Astrocyte of the cerebellum (primary cell): ENCODE results near the gene DMRT1.

Source experiments
- DNase-seq: peaks from one replicate; pipeline ENCODE4 v3.0.0-alpha.2; 2011; ENCODE audit warnings: low read depth
- H3K4me3 ChIP-seq: 2 replicates; pipeline ENCODE4 v1.5.1; 2011; ENCODE audit warnings: mild to moderate bottlenecking, low read depth, low read length, moderate library complexity
- in situ Hi-C: cut with HindIII; loops from 2 replicates; pipeline ENCODE4 v1.10.0; 2017; ENCODE audit warnings: low sequenced_read_pairs
- TF ChIP-seq, protein P1 (sequence below): IDR thresholded peaks from 2 replicates; pipeline ENCODE4 v1.5.1; 2012; ENCODE audit warnings: low read length, low read depth, moderate library complexity, mild to moderate bottlenecking; ENCODE audit errors: missing control alignments

DMRT1 gene

DNA sequence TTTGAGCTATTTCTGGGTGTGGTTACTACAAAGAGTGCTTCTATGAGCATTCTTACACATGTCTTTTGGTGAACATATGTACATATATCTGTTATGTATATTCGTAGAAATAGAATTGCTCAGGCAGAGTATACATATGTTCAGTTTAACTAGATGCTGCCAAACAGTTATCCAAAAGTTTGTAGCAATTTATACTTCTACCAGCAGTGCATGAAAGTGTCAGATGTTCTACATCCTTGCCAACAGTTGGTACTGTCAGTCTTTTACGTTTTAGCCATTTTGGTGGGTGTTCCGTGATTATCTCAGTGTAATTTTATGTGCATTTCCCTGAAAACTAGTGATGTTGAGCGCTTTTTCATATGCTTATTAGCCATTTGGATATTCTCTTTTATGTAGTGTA is 172.7 kb downstream of the DMRT1 start:
- no peak for DNase-seq
- TF ChIP-seq, protein P1, sequence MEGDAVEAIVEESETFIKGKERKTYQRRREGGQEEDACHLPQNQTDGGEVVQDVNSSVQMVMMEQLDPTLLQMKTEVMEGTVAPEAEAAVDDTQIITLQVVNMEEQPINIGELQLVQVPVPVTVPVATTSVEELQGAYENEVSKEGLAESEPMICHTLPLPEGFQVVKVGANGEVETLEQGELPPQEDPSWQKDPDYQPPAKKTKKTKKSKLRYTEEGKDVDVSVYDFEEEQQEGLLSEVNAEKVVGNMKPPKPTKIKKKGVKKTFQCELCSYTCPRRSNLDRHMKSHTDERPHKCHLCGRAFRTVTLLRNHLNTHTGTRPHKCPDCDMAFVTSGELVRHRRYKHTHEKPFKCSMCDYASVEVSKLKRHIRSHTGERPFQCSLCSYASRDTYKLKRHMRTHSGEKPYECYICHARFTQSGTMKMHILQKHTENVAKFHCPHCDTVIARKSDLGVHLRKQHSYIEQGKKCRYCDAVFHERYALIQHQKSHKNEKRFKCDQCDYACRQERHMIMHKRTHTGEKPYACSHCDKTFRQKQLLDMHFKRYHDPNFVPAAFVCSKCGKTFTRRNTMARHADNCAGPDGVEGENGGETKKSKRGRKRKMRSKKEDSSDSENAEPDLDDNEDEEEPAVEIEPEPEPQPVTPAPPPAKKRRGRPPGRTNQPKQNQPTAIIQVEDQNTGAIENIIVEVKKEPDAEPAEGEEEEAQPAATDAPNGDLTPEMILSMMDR, result no peak
- no peak overlapping the region for H3K4me3 ChIP-seq
- in situ Hi-C loops, result no loop called here

DNA sequence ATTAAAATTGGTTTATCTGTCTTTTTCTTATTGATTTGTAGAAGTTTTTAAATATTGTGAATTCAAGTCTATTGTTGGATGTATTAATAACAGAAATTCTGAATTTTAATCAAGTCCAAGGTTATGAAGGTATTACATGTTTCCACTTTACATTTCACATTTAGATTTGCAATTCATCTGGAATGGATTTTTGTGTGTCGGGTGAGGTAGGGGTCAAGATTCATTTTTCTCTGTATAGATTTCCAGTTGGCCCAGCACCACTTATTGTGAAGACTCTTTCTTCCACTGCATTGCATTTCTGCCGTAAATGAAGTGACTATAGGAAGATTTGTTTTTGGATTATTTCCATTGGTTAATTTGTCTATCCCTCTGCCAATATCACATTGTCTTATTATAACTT is 173.1 kb downstream of the DMRT1 start:
- TF ChIP-seq, protein P1, result no peak
- in situ Hi-C loops, result no loop called here
- no peak for DNase-seq
- H3K4me3 ChIP-seq, result no peak overlapping the region

DNA sequence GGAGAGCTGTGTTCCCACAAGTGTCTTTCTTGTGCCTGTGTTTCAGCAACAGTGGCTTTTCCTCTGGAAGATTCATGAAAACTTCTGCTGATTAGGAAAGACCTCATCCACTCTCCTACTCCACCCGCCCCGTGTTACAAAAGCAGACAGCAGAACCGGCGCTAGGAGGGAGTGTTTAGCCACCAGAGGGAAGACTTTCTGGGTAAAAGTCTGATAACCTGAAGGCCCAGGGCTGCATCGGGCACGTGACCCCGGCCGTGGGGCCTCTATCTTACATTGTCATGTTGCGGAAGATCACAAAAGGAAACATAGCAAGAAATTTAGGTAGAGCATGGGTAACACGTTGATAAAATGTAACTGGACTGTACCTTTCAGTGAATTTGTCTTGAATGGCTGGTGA is 176.6 kb downstream of the DMRT1 start:
- in situ Hi-C loops, result no loop called here
- TF ChIP-seq, protein P1, result no peak
- no peak overlapping the region for H3K4me3 ChIP-seq
- DNase-seq, result no peak
